KOPT-K1 (cell line): ENCODE data around the gene PPM1F.

Experiments used
- H3K27ac ChIP-seq: fragments of 200-600 bp; sonication (generic); 2 replicates; pipeline ENCODE4 v1.5.1; 2016; ENCODE audit warnings: antibody characterized with exemption, mild to moderate bottlenecking, low read depth, low read length; ENCODE audit not compliant: poor library complexity, severe bottlenecking
- H3K36me3 ChIP-seq: fragments of 200-600 bp; sonication (generic); 2 replicates; pipeline ENCODE4 v1.5.1; 2017; ENCODE audit warnings: antibody characterized with exemption, mild to moderate bottlenecking, low read length, moderate library complexity; ENCODE audit not compliant: insufficient read depth
- H3K9me3 ChIP-seq: fragments of 200-600 bp; sonication (generic); 2 replicates; pipeline ENCODE4 v1.5.1; 2017; ENCODE audit warnings: antibody characterized with exemption, low read length, mild to moderate bottlenecking; ENCODE audit not compliant: insufficient read depth, poor library complexity, severe bottlenecking

The PPM1F gene, protein sequence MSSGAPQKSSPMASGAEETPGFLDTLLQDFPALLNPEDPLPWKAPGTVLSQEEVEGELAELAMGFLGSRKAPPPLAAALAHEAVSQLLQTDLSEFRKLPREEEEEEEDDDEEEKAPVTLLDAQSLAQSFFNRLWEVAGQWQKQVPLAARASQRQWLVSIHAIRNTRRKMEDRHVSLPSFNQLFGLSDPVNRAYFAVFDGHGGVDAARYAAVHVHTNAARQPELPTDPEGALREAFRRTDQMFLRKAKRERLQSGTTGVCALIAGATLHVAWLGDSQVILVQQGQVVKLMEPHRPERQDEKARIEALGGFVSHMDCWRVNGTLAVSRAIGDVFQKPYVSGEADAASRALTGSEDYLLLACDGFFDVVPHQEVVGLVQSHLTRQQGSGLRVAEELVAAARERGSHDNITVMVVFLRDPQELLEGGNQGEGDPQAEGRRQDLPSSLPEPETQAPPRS

DNA sequence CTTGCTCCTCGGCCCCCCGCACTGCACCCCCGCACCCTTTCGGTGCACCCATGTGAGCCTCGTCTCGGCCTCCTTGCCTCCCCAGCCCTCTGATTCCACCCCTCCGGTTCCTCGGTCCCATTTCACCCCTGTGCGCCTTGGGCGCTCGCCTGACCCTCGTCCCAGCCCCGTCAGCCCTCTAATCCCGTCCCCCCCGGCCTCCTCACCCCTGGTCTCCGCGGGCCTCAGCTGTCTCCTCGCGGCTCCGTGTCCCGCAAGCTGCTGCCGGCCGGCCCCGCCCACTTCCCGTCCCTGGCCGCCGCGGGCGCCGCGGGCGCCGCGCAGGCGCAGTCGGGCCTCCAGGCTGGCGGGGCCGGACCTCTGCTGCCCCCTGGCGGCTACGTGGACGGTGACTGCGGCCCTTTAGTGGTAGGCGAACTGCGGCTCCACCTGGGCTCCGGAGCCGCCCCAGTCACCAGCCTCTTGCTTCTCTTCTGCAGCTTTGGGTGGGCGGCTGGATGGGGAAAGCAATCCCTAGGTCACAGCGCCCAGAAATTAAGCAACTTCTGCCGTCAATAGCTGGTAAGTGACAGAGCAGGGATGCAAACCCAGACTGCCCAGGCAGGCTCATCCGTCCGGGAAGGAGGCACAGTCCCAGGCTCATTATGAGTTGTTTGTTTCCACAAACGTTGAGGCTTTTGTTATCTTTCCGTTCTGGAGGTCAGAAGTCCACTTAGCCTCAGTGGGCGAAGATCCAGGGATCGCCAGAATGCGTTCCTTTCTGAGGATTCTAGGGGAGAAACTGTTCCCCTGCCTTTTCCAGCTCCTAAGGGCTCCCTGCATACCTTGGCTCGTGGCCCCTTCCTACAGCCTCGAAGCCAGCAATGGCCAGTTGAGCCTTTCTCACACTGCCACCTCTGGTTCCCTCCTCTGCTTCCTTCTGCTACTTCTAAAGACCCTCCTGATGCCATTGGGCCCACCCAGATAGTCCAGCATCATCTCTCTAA is at the start of gene PPM1F:
Gene PPM1F, minus strand, starts transcription at position 263 of the 986 bp plus-strand sequence. CDS start 6,800 bp downstream, outside the sequence.
- H3K27ac ChIP-seq, result peak within 1 kb of the TSS; percentile 62
- peaks cover 2% of the 10 kb centered on the region; the same call in 1 of the 2 replicates for H3K36me3 ChIP-seq
- H3K9me3 ChIP-seq, result no peaks in the 10 kb centered on the region

DNA sequence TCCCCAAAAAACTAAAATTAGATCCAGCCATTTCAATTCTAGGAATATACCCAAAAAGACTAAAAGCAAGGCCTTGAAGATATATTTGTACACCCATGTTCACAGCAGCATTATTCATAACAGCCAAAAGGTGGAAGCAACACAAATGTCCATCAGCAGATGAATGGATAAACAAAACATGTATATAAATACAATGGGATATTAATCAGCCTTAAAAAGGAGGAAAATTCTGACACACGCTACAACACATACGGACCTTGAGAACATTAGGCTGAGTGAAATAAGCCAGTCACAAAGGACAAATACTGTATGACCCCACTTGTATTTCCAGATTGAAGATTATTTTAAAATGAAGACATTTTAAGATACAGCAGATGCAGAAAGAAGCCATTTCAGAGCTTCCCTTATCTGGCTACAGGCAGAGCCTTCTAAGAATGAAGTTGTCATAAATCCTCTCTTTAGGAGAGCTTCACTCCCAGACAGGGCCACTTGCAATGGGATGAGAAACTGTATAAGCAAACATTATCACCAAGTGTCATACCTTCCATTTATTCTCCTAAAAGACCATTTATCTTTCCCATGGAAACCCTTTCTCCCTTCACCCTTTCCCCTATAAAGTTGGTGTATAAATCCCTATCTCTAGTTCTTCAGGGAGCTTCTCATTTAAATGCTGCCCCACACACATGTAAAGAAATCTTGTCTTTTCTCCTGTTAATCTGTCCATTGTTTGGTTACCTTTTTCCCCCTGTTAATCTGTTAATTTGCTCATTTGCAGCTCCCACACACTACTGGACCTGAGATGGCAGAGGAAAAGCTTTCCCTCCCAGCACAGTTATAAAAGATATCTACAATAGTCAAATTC is 49.2 kb upstream of the PPM1F start:
- Histone ChIP-seq H3K36me3 (no peaks in the 10 kb centered on the region), H3K27ac (no peak overlapping the region), H3K9me3 (no peaks in the 10 kb centered on the region)

DNA sequence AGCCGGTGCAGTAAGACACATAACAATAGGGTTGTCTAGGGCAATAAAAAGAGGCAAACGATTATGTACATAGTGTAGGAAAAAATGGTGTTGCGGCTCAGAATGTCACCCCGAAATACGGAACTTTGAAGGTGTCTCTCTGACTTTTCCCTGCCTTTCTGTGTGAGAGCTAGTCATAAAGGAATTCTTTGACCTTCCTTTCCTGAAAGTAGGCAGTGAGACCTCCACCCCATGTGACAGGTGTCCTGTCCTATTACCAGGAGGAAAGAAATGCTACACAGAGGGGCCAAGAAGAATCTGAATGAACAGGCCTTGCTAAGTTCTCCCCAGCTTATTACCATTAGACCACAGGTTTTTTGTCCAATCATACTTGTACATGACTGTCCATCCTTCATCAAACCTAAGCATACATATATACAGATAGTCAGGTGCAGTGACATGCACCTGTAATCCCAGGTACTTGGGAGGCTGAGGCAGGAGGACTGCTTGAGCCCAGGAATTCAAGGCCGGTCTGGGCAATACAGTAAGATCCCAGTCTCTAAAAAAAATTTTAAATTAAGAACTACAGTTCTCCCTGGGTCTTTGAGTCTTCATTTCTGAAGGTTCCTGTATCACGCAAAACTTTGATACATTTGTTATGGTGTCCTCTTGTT is 46.1 kb upstream of the PPM1F start:
- H3K9me3 ChIP-seq, result no peaks in the 10 kb centered on the region
- H3K27ac ChIP-seq, result no peak overlapping the region
- no peaks in the 10 kb centered on the region for H3K36me3 ChIP-seq

DNA sequence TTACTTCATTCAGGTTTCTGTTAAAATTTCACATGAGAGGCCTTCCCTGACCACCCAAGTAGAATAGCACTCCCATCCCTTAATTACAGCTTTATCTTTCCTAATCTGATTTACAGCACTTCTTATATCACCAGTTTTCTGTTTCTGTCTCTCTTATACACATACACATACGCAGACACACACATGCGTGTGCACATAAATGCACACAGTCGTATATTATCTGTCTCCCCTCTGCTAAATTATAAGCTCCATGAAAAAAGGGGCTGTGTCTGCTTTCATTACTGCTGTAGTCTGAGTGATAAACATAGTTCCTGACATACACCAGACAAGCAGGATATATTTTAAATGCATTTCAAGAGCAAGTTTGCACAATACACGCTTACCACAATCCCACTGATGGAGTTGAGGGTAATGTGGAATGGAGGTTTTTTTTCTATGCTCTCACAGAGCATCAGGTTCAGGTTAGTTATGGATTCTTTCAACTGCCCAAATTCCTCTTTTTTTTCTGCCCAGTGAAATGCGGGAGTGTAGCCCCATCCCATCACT is 43.6 kb upstream of the PPM1F start:
- H3K27ac ChIP-seq, result no peak overlapping the region
- H3K9me3 ChIP-seq, result no peaks in the 10 kb centered on the region
- H3K36me3 ChIP-seq, result no peaks in the 10 kb centered on the region

DNA sequence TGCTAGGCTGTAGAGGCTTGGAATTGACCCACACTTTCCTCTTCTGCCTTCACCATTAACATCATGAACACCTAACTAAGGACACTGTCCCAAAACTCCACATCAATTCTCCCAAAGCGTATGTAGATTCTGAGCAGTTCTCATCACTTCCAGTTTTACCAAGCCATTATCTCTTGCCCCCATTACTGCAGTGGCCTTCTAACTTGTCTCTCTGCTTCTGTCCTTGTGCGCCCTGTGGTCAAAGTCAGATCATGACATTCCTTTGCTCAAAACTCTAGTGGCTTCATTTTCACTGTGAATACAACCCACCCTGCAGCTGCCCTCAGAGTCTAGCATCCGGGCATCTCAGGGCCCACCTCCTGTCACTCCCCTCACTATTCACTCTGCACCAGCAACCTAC is 43.0 kb upstream of the PPM1F start:
- Histone ChIP-seq H3K36me3 (no peaks in the 10 kb centered on the region), H3K27ac (no peak overlapping the region), H3K9me3 (no peaks in the 10 kb centered on the region)

DNA sequence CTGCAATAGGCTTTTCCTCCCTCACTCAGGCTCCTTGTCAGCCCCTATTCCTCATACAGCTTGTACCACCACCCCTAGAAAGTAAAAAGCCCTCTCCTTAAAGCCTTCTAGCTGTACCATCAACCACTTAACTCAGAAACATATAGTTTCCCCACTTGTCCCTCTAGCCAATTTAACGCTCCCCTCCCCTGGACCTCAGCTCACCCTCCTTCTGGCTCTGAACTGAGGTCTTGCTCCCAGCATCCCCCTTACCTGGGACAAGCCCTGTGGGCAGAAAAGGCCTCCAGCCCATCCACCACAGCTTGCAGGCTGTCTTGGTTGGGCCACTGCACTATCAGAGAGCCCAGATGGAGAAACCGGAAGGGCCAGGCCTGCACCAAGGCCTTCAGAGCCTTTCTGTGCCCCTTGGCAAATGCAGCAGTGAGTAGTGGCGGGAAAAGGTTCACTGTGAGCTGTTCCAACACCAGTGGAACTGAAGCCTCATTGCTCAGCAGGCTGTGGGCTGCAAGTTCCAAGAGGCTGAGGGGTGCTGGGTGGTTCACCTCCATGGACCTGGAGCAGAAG is 42.3 kb upstream of the PPM1F start:
- H3K36me3 ChIP-seq, result no peaks in the 10 kb centered on the region
- H3K9me3 ChIP-seq, result no peaks in the 10 kb centered on the region
- no peak overlapping the region for H3K27ac ChIP-seq

DNA sequence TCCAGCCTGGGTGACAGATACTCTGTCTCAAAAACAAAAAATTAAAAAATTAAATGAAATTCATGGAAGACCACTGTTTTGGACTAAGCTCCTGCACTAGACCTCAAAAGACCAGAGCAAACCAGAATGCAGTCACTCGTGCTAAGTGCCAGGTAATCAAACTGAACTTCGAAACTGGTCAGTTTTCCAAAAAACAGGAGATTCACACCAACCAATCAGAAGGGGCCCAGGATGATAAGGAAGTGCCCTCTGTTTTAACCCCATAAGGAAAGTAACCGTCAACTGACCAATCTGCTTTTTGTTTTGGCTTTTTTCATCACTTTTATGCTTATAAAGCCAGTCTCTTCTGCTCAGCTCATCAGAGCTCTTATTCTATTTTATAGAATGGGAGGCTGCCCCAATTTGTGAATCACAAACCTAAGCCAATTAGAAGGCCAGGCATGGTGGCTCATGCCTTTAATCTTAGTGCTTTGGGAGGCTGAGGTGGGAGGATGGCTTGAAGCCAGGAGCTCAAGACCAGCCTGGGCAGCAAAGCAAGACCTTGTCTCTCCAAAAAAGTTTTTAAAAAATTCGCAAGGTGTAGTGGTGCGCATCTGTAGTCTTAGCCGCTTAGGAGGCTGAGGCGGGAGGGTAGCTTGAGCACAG is 40.1 kb upstream of the PPM1F start:
- Histone ChIP-seq H3K36me3 (no peaks in the 10 kb centered on the region), H3K27ac (no peak overlapping the region), H3K9me3 (no peaks in the 10 kb centered on the region)

DNA sequence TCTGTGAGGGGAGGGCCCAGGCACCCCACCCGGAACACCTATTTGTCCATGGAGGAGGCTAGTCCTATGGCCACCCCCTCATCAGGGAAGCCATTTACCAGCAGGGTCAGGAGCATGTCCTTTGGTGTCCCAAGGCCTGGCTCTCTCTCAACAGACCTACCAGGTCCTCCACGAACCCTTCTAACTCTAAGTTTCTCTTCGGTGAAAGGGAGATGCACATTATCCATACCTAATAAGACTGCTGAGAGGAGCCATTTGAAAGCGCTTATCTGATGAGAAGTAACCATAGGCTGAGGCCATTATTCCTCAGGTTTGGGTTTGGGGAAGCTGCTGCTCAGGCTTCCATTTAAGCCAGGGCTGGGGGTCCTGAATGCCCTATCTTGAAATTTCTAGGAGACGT is 39.1 kb upstream of the PPM1F start:
- no peaks in the 10 kb centered on the region for H3K36me3 ChIP-seq
- H3K9me3 ChIP-seq, result no peaks in the 10 kb centered on the region
- H3K27ac ChIP-seq, result no peak overlapping the region

DNA sequence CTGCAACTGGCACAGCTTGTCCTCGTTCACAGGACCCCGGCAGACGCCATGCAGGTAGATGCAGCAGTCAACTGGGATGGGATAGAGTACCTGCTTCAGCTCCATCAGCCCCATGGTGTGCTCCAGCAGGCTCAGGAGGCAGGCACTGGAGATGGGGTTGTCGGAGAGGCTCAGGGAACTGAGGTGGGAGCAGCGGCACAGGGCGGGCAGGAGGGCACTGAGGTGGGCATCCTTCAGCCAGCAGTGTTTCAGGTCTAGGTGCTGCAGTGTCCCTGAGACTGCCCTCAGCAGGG is 38.6 kb upstream of the PPM1F start:
- Histone ChIP-seq H3K36me3 (no peaks in the 10 kb centered on the region), H3K9me3 (no peaks in the 10 kb centered on the region), H3K27ac (no peak overlapping the region)

DNA sequence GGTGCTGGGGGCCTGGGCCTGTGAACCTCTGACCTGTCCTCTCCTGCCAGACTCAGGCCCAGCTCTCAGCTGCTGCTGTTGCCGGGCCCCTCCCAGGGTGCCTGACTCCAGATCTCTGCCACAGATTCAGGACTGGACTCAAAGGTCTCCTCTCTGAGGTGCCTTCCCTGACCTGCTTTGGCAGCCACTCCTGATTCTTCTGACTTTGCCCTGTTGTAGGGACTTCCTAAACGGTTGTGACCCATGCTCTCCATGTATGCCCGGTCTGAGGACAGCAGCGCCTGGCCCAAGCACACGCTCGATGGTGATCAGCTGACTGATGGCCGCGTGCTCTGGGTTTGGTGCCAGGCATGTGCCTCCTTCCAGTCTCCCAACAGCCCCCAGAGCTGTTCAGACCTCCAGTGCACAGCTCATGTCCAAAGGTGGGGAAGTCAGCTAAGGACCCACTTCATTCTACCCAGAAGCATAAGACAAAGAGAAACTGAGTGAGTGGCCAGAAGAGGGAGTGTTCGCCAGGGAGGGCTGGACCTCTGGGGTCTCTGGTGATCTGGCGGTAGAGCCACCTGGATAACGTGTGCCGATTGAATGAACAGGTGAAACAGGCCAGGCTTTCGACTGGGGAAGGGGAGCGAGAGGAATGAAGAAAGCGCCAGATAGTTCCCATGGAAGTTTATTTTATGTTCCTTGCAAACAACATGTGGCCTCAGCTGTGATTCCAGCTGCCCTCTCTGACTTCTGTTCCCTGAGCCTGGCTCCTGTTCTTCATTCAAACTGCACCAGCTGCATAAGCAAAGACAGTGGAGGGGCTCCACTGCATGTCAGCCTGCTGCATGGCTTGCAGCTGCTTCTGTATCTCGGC is 38.0 kb upstream of the PPM1F start:
- Histone ChIP-seq H3K36me3 (no peaks in the 10 kb centered on the region), H3K9me3 (no peaks in the 10 kb centered on the region), H3K27ac (no peak overlapping the region)

DNA sequence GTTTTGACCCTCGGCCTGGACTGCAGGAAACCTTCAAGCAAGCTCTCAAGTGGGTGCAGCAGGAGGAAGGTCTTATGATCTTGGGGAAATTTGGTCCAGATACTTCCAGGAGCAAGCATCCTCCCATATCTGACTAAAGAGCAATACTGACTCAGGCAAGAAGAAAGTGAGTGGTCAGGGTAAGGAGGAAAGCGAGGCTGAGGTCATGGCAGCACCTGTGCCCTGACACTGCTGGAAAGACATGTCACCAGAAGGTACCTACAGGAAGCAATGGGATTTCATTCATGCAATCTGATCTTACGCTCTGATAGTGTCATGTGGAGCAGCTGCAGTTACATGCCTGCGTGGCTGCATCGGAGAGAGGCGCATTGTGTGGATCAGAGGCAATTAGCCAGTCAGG is 36.4 kb upstream of the PPM1F start:
- Histone ChIP-seq H3K27ac (no peak overlapping the region), H3K9me3 (no peaks in the 10 kb centered on the region), H3K36me3 (no peaks in the 10 kb centered on the region)

DNA sequence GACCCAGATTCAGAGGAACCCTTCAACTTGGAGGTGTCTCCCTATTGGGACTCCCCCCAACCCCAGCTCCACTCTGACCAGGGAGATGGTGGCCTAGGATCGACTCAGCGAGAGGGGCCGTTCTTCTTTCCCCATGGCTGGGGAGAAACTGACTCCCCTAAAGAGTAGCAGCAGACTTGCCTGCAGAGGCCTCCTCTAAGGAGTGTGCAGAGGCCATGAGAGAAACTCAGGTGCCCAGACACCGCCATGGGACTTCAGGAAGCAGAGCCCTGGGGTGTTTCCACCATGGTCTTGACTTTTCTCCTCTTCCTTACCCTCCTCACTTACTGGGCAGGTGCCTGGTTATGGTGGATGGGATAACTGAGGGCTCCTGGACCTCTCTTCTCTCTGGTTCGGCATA is 32.6 kb upstream of the PPM1F start:
- Histone ChIP-seq H3K36me3 (no peaks in the 10 kb centered on the region), H3K9me3 (no peaks in the 10 kb centered on the region), H3K27ac (no peak overlapping the region)

DNA sequence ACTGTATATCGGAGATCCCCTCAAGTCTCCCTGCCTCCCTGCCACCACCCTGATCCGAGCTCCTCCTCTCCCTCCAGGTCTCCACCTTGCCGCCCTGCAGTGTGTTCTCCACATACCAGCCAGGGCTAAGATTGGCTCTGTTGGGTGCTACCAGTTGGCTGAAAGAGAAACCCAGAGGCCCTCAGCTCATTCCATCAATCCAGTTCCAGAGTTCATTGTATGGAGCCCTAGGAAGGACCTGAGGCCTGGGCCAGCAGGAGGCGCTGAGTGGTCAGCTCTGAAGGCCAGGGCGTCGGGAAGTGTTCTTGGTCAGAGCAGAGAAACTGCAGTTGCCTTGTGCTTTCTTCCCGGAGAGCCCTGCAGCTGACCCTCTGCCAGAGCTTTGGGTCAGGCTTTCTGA is 32.1 kb upstream of the PPM1F start:
- no peaks in the 10 kb centered on the region for H3K36me3 ChIP-seq
- H3K27ac ChIP-seq, result no peak overlapping the region
- no peaks in the 10 kb centered on the region for H3K9me3 ChIP-seq
